Fibroblast of lung (primary cell): ENCODE measurements around the gene CACUL1.

Source experiments
- EZH2 ChIP-seq: IDR thresholded peaks from 2 replicates; pipeline ENCODE4 v1.5.1; 2012; ENCODE audit warnings: low read length, control low read depth, mild to moderate bottlenecking; ENCODE audit errors: missing control alignments
- TF ChIP-seq, protein P1 (sequence below), 2 donors: IDR thresholded peaks in 1 of 2; conservative IDR thresholded peaks in 1 of 2; 1 replicate in 1 of 2; 2 replicates in 1 of 2; pipeline ENCODE4 v1.5.1; 2011 to 2012; ENCODE audit warnings: low read length in 2 of 2, control low read depth in 1 of 2, inconsistent platforms in 1 of 2, low read depth in 1 of 2, mild to moderate bottlenecking in 1 of 2

DNA sequence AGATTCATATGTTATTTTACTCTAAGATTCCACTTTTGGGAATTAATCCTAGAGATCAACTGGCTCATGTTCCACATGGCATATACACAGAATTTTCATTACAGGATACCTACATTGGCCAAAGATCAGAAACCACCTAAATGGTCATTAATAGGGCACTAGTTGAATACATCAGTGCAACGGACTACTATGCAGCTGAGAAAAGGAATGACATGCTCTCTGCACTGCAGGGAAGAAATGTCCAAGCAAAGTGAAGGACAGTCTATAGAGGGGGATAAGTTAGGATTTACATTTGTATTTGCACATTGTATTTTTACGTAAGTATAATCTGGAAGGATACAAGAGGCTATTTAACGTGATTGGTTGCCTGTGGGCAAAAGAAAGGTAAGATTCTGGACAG is 91.6 kb downstream of the CACUL1 start:
- TF ChIP-seq EZH2, result no peak
- TF ChIP-seq, protein P1, sequence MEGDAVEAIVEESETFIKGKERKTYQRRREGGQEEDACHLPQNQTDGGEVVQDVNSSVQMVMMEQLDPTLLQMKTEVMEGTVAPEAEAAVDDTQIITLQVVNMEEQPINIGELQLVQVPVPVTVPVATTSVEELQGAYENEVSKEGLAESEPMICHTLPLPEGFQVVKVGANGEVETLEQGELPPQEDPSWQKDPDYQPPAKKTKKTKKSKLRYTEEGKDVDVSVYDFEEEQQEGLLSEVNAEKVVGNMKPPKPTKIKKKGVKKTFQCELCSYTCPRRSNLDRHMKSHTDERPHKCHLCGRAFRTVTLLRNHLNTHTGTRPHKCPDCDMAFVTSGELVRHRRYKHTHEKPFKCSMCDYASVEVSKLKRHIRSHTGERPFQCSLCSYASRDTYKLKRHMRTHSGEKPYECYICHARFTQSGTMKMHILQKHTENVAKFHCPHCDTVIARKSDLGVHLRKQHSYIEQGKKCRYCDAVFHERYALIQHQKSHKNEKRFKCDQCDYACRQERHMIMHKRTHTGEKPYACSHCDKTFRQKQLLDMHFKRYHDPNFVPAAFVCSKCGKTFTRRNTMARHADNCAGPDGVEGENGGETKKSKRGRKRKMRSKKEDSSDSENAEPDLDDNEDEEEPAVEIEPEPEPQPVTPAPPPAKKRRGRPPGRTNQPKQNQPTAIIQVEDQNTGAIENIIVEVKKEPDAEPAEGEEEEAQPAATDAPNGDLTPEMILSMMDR (conservative IDR thresholded peaks at IDR 0.05 in 1 of 2, IDR thresholded peaks at IDR 0.05 in 1 of 2; ENCODE audit: low read depth in 1 of 2, low read length in 2 of 2), result no peak
